ENCODE results near the gene IGFBP6. TPM values are rescaled to one million over a fixed set of nuclear protein-coding genes. Genes with fewer than 3 reads are reported as not detected.
A peak's percentile ranks its signal among the peaks of the same experiment; 100 is the strongest.
"Not testable (repeated sequence)": the region's sequence is repeated elsewhere in the genome, so short reads cannot be mapped to it uniquely, and the experiment has no call there.

Gene IGFBP6
- total RNA-seq, 1 experiment from 2014 or later, result 1.9 TPM

DNA sequence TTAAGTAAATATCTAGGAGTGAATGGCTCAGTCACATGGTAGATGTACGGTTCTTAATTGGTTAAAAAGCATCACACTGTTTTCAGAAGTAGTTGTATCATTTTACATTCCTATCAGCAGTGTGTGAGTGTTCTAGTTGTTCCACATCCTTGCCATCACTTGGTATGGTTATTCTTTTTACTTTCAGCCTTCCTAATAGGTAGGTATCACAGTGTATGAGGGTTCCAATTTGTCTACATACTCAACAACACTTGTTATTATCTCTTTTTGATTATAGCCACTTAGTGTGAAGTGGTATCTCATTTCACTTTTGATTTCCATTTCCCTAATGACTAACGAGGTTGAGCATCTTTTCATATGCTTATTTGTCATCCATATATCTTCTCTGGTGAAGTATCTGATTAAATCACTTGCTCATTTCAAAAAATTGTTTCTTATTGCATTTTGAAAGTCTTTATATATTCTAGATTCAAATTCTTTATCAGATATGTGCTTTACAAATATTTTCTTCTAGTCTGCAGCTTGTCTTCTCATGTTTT lies 14.8 kb upstream of the IGFBP6 start:
- DNase-seq (ENCODE audit: low read depth, low spot score), result no peak
- in situ Hi-C loops (cut with HindIII; ENCODE audit: low pct_unique_long_range_greater_than_20kb, low sequenced_read_pairs), result no loop called here

DNA sequence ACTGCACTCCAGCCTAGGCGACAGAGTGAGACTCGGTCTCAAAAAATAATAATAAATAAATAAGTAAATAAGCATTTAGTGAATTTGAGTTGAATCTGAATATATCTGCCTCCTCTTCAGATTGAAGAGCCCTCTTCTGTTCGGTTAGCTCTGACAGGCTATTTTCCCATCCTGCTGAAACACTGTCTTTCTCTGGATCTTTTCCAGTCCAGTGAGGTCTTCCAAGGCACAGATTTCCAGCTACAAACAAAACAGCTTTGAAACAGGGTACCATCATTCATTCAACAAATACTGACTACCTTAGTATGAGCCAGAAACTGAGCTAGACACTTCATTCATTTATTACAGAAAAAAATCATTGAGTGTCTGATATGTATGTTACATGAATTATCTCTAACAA lies 11.1 kb upstream of the IGFBP6 start:
- no peak for DNase-seq (ENCODE audit: low read depth, low spot score)
- in situ Hi-C loops (cut with HindIII; ENCODE audit: low pct_unique_long_range_greater_than_20kb, low sequenced_read_pairs), result no loop called here

DNA sequence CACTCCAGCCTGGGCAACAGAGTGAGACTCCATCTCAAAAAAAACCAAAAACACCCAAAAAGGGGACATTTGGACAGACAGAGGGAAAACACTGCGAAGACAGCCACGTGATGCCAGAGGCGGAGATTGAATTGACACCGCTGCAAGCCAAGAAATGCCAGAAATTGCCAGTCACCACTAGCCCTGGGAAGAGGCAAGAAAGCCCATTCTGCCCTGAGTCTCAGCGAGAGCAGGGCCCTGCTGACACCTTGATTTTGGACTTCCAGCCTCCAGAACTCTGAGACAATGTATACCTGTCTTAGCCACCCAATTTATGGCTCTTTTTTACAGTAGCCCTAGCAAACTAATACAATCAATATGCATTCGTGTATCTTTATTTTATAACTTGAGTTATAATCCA lies 7.4 kb upstream of the IGFBP6 start:
- no peak for DNase-seq (ENCODE audit: low read depth, low spot score)
- in situ Hi-C loops (cut with HindIII; ENCODE audit: low pct_unique_long_range_greater_than_20kb, low sequenced_read_pairs), result no loop called here

DNA sequence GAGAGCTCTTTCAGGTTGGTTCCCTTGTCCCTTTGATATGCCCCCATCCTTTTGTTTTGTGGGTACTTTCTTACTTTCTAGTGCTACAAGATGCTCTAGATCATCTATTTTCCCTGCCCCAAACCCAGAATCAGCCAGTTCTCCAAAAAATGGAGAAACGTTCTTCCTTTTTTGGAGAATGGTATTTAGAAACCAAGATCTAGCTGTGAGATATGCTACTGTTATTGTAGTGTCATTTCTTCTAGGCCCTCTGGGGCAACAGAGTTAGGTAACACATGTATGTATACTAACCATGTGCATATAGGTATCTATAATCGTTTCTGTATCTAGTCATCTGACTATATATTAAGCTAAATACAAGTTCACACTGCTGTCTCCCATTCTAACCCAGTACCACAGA lies 6.9 kb upstream of the IGFBP6 start:
- in situ Hi-C loops (cut with HindIII; ENCODE audit: low pct_unique_long_range_greater_than_20kb, low sequenced_read_pairs), result no loop called here

DNA sequence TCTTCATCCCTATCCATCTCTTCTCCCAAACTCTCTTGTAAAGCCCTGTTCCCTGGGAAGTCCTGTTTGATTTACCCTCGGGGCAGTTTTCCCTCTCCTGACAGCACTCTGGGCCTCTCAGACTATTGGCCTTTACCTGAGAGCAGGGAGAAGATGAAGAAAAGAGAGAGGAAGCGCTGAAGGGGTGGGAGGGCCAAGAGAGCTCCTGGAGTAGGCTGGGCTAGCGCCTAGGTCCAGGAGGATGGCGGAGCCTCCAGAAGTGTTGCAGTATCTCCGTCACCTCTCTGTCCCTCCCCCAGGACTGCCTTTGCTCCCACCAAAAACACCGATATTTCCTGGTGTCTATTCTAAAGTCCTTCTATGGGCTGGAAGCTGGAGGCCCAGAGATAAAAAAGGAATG lies 5.7 kb upstream of the IGFBP6 start:
- in situ Hi-C loops (cut with HindIII; ENCODE audit: low pct_unique_long_range_greater_than_20kb, low sequenced_read_pairs), result no loop called here
- no peak for DNase-seq (ENCODE audit: low read depth, low spot score)

More for the DNA sequence above, 6.9 kb upstream of the IGFBP6 start:
- DNase-seq (ENCODE audit: low read depth, low spot score), result no peak

DNA sequence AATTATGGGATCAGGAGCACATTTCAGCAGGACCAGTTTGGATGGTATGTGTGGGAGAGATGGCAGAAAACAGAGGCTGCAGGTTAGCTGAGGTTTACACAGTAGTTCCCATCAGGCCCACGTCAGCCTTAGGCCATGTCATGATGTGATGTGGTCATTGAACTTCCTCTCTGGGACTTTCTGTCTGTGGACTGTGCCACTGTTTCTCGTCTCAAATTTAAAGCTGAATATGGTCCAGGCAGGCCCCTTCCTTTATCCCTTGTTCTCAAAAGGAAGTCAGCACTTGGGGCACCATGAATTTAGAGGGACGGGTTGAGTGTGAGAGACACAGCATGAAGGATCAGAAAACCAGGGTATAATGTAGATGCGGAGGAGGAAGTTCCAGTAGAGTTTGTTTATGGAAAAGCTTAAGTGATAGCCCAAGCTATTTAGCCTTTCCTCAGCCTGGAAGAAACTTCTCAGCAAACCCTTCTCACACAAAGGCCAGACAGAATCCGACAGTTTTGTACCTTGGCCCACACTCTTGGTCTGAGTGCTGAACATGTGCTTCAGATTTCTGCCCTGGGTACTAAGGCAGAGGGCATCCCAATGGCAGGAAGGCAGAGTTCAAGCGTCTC lies 3.6 kb upstream of the IGFBP6 start:
- in situ Hi-C loops (cut with HindIII; ENCODE audit: low pct_unique_long_range_greater_than_20kb, low sequenced_read_pairs), result no loop called here

DNA sequence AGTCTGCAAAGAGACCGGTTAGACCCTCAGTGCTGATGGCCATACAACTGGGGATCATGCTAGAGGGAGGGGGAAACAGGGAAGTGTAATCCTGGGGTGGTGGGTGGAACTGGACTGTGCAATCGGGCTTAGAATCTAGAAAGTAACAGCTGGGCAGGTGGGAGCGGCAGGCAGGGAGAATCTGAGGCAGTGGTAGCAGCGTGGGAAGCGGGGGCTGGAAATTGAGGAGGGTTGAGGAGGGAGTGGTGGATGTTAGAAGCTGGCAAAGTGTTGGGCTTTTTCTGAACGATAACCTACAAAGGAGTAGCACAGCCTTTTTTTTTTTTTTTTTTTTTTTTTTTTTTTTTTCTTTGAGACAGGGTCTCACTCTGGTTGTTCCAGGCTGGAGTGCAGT lies 3.1 kb upstream of the IGFBP6 start:
- in situ Hi-C loops (cut with HindIII; ENCODE audit: low pct_unique_long_range_greater_than_20kb, low sequenced_read_pairs), result no loop called here
- DNase-seq (ENCODE audit: low read depth, low spot score), result no peak

More for the DNA sequence above, 3.6 kb upstream of the IGFBP6 start:
- DNase-seq (ENCODE audit: low read depth, low spot score), result no peak

DNA sequence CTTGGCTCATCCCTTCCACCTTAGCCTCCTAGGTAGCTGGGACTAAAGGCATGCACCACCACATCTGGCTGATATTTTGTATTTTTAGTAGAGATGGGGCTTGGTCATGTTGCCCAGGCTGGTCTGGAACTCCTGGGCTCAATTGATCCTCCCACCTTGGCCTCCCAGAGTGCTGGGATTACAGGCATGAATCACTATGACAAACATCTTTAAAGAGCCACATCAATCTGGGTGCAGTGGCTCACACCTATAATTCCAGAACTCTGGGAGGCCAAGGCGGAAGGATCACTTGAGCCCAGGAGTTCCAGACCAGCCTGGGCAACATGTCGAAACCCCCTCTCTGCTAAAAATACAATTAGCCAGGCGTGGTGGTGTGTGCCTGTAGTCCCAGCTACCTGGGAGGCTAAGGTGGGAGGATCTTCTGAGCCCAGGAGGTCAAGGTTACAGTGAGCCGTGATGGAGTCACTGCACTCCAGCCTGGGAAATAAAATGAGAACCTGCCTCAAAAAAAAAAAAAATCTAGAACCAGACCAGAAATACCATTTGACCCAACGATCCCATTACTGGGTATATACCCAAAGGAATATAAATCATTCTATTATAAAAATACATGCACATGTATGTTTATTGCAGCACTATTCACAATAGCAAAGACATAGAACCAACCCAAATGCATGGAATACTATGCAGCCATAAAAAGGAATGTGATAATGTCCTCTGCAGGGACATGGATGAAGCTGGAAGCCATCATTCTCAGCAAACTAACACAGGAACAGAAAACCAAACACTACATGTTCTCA lies 2.5 kb upstream of the IGFBP6 start:
- DNase-seq (ENCODE audit: low read depth, low spot score); in situ Hi-C loops (cut with HindIII; ENCODE audit: low pct_unique_long_range_greater_than_20kb, low sequenced_read_pairs): not testable (repeated sequence)

DNA sequence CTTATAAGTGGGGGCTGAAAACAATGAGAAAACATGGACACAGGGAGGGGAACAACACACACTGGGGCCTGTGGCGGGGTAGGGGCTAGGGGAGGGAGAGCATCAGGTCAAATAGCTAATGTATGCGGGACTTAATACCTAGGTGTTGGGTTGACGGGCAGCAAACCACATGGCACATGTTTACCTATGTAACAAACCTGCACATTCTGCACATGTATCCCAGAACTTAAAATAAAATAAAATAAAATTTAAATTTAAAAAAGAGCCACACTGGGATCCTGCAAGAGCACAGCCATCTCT lies 1.9 kb upstream of the IGFBP6 start:
- in situ Hi-C loops (cut with HindIII; ENCODE audit: low pct_unique_long_range_greater_than_20kb, low sequenced_read_pairs); DNase-seq (ENCODE audit: low read depth, low spot score): not testable (repeated sequence)

DNA sequence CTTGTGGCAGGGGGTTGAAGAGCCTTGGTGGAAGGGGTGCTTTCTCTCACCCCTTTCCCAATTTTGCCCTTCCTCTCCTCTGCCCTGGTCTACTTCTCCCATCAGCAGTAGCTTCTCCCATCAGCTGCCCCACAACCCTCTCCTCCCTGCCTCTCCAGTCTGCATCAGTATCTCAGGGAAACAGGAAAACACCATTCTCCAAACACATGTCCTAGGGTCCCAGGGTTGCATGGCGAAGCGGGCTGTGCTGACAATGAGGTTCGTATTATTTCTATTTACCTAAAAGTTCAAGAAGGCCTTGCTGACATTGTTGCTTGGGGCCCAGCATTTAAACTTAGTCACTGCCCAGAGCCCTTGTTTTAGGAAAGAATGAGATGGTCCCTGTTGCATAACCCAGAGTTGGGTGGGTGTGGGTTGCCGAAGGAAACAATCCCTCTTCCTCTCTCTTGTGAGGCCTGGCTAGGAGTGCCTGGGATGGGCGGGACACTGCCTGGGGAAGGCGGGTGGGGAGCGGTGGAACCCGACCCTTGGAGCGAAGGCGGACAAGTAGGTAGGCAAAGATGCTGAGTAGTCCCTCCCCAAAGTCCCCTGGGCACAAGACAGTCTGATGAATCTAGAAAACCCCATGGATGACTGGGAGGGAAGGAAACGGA lies 1.3 kb upstream of the IGFBP6 start:
- DNase-seq (ENCODE audit: low read depth, low spot score), result no peak

DNA sequence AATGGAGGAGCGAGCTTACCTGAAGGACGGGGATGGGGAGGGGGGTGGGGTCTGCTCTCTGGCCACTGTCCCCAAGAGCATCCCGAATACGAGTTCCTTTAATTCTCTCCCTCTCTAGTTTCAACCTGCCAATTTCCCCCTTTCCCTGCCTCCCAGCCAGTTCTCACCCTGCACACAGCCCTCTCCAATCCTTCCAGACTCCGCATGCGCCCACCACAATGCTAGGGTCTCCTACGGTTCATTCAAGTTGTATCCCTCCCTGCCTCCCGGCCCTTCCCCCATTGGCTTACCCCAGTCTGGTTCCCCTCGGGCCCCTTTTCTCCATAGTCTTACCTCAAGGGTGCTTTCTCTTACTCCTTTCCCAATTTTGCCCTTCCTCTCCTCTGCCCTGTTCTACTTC lies 708 bp upstream of the IGFBP6 start:
- DNase-seq (ENCODE audit: low read depth, low spot score), result no peak
- in situ Hi-C loops (cut with HindIII; ENCODE audit: low pct_unique_long_range_greater_than_20kb, low sequenced_read_pairs), result no loop called here

More for the DNA sequence above, 1.3 kb upstream of the IGFBP6 start:
- in situ Hi-C loops (cut with HindIII; ENCODE audit: low pct_unique_long_range_greater_than_20kb, low sequenced_read_pairs), result no loop called here

DNA sequence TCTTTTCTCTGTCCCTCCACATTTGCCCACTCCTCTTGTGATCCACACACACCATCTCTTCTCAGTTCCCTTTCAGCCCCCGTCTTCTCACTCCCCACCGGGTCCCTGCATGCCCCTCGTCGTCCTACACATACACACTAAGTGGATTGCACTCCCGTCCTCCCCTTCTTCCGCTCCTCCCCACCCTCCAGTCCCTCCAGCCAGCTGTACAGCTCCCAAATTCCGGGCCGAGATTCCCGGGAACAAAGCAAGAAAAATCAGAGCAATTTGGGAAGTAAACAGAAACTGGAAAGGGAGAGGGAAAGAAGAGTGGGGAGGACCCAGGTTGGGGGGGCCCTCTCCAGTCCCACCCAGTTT lies 282 bp upstream of the IGFBP6 start:
- DNase-seq (ENCODE audit: low read depth, low spot score), result no peak

DNA sequence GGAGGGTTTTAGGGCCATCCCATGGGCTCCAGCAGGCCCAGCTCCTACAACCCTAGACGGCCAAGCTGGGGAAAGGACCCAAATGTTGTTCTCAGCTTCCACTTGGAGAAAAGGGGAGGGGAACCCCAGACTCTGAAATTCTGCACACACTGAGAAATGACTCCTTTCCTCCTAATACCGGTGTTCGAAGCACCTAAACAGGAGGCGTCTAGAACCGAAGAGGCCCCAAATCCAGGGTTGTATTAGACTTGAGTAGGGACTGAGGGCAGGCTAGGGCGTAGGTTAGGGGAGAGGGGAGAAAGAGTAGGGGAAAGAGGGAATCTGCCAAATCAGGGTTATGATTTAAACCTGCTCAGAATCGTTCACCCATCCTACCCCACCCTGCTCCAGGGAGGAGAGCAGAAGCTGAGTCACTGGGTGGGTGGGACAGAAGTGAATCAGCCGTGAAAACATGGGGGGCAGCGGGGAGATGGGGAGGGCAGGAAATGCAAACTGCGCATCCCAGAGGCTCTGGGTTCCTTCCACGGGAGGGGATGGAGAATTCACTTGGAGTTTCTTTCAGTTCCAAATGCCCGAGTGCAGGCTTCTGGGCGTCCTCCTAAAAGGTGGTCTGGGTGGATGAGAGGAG lies 1.0 kb downstream of the IGFBP6 start:
- DNase-seq (ENCODE audit: low read depth, low spot score), result no peak
- in situ Hi-C loops (cut with HindIII; ENCODE audit: low pct_unique_long_range_greater_than_20kb, low sequenced_read_pairs), result no loop called here

More for the DNA sequence above, 282 bp upstream of the IGFBP6 start:
- in situ Hi-C loops (cut with HindIII; ENCODE audit: low pct_unique_long_range_greater_than_20kb, low sequenced_read_pairs), result no loop called here

DNA sequence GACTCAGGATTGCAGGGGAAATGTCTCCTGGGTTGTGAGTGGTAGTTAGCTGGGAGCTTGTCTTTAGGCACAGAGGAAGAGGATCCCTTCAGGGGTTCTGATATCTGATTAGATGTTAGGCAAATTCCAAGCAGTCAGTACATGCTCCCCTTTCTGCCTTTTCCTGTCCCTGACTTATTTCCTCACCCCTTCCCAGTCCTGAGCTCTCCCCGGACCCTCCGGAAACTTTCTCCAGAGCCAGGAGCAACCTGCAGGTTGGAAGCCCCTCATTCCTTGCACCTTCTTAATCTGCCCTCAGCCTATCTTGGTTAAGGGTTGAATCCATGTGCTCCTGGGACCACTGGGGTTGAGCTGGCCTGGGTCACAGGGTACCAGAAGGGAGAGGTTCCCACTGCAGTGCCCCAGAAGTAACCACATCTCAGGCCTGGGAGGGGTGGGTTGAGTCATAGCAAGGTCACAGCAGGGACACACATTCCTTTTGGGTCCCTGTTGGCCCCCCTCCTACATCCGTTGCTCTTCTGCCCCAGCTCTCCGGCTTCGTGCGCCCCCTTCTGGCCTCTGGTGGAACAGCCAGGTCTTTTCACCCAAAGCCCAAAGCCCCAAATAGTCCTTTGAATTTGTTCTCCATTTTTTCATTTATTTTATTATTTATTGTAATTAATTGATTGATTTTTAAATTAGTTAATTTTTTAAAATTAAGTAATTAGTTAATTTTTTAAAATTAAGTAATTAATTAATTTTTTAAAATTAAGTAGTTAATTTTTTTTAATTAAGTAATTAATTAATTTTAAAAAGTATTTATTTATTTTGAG lies 1.8 kb downstream of the IGFBP6 start:
- in situ Hi-C loops (cut with HindIII; ENCODE audit: low pct_unique_long_range_greater_than_20kb, low sequenced_read_pairs), result no loop called here

DNA sequence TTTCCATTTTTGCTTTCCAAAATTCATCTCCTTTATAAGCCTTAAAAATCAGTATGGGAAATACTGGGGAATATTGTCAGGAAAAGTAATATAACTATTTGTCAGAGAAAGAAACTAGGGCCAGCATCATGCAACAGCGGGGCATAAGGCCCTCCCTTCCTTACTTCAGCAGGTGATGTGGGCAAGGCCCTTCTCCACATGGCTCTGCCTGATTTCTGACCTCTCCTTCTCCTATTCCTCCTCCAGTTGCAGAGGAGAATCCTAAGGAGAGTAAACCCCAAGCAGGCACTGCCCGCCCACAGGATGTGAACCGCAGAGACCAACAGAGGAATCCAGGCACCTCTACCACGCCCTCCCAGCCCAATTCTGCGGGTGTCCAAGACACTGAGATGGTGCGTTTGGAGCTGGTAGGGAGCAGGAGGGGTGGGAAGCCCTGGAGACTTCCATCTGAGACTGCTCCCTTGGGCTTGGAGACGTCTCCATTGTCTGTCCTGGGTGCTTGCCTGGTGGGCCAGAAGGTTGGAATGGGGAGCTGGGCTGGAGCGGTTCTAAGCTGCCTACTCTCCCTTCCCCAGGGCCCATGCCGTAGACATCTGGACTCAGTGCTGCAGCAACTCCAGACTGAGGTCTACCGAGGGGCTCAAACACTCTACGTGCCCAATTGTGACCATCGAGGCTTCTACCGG lies 3.1 kb downstream of the IGFBP6 start:
- DNase-seq (ENCODE audit: low read depth, low spot score), result no peak
- in situ Hi-C loops (cut with HindIII; ENCODE audit: low pct_unique_long_range_greater_than_20kb, low sequenced_read_pairs), result no loop called here

More for the DNA sequence above, 1.8 kb downstream of the IGFBP6 start:
- peak; percentile 84 for DNase-seq (ENCODE audit: low read depth, low spot score)

DNA sequence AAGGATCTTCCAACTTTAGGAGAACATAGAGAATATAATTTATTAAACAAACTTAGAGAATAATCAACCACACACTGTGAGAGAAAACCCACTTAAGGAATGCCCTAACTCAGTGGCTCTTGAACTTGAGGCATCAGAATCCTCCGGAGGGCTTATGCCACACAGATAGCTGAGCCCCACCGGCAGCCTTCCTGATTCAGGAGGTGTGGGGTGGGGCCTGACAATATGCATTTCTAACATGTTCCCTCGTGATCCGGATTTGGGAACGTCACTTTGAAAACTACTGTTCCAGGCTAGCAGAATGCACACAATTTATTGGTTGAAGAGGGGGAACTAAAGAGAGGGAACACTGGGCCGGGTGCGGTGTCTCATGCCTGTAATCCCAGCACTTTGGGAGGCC lies 3.8 kb downstream of the IGFBP6 start:
- no peak for DNase-seq (ENCODE audit: low read depth, low spot score)
- in situ Hi-C loops (cut with HindIII; ENCODE audit: low pct_unique_long_range_greater_than_20kb, low sequenced_read_pairs), result no loop called here

Data from SK-MEL-5 (cell line).